ENCODE data around the gene HES2. TPM values are rescaled to one million over a fixed set of nuclear protein-coding genes. Genes with fewer than 3 reads are reported as not detected.
A peak's percentile ranks its signal among the peaks of the same experiment; 100 is the strongest.

HES2 gene
- total RNA-seq, 2 donors from 2014 or later: not detected

DNA sequence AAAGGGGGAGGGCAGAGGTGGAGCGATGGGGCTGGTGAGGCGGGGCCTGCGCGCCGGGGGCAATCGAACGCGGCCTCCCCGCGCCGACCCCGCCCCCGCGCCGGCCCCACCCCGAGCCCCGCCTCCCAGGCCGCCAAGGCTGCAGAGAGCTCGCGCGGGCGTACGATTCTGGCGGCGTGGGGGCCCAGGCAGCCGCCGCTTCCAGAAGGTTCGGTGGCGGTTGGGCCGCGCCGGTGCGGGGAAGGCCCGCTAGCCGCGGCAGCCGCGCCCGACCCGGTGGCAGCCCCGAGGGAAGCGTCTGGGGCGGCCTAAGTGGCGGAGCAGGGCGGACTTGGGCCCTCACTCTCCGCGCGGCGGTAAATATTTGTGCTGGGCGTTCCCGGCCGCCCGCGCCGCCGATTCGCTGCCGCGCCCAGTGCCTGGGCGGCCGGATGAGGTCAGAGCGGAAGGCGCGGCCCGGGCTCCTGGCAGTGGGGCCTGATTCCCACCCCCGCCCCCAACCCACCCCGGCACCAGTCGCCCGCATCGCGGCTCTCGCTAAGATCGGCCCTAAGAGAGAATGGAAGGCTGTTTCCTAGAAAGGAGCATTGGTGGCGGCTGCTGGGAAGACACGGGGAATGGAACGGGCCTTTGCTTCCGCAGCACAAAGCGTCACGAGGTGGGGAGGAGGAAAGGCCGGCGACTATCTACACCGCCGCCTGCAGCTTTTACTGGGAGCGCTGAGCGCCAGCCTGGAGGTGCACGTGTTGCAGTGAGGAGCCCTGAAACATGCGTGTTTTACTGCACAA, 26.1 kb downstream of the HES2 start, which contains the start of gene ACOT7:
Gene ACOT7, minus strand, starts transcription at position 368 of the 788 bp plus-strand sequence. CDS start 368 bp downstream, outside the sequence.
- Histone ChIP-seq H3K4me1 (ENCODE audit: control insufficient read depth, insufficient read depth, low read length) (no peaks in the 10 kb centered on the region), H3K9me3 (ENCODE audit: control insufficient read depth, low read length) (no peaks in the 10 kb centered on the region), H3K4me3 (ENCODE audit: low read length) (peak within 1 kb of the TSS; percentile 81), H3K36me3 (ENCODE audit: control insufficient read depth, insufficient read depth, low read length) (no peaks in the 10 kb centered on the region), H3K9ac (ENCODE audit: extremely low read depth, low read length, poor library complexity, severe bottlenecking) (peak within 1 kb of the TSS; percentile 74), H3K27ac (ENCODE audit: low read depth, low read length) (peak within 1 kb of the TSS; percentile 96), H3K27me3 (ENCODE audit: control insufficient read depth, insufficient read depth, low read length, poor library complexity, severe bottlenecking) (no peaks in the 10 kb centered on the region)
- WGBS, 2 experiments (ENCODE audit: insufficient coverage in 1 of 2, insufficient read length in 1 of 2): 0 to 1% methylated on average over 30 to 87 of the region's 87 CpGs
- DNase-seq: peak; percentile 95
- peaks cover 2% of the 10 kb centered on the region for H3K9me3 Mint-ChIP-seq
- peaks cover 4% of the 10 kb centered on the region for H3K36me3 Mint-ChIP-seq (ENCODE audit: low read depth)
- H3K27ac Mint-ChIP-seq: peak within 1 kb of the TSS; percentile 95
- peaks cover 14% of the 10 kb centered on the region for H3K4me1 Mint-ChIP-seq
- TF ChIP-seq, protein P1, sequence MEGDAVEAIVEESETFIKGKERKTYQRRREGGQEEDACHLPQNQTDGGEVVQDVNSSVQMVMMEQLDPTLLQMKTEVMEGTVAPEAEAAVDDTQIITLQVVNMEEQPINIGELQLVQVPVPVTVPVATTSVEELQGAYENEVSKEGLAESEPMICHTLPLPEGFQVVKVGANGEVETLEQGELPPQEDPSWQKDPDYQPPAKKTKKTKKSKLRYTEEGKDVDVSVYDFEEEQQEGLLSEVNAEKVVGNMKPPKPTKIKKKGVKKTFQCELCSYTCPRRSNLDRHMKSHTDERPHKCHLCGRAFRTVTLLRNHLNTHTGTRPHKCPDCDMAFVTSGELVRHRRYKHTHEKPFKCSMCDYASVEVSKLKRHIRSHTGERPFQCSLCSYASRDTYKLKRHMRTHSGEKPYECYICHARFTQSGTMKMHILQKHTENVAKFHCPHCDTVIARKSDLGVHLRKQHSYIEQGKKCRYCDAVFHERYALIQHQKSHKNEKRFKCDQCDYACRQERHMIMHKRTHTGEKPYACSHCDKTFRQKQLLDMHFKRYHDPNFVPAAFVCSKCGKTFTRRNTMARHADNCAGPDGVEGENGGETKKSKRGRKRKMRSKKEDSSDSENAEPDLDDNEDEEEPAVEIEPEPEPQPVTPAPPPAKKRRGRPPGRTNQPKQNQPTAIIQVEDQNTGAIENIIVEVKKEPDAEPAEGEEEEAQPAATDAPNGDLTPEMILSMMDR (conservative IDR thresholded peaks at IDR 0.05): no peak
- peak within 1 kb of the TSS; percentile 67 for H3K4me3 Mint-ChIP-seq
- peaks cover 24% of the 10 kb centered on the region for H3K27me3 Mint-ChIP-seq (ENCODE audit: insufficient read depth)

DNA sequence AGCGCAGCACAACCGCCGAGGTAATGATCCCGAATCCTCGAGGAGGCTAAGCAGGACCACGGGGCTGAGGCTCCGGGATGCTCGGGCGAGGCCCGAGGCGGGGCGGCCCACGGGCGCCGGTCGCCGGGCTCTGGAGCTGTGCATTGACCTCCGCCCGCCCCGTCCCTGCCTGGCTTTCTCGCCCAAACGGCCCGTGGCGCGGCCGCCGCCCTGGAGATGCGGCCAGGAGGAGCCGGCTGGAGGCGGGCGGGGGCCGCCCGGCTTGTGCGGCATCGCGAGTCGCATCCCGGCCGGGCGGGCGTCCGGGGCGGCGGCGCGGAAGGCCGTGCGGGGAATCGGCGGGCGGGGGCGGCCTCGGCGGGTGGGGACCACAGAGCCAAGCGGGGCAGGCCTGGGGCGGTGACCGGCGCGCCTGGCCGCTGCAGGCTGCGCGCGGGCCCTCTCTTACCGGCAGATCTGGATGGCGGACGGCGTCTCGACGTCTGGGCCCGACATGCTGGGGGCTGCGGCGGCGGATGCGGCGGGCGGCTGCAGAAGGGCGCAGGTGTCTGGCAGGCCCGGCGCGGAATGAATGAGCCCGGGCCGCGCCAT, 26.8 kb downstream of the HES2 start:
- Mint-ChIP-seq H3K4me1 (peaks cover 14% of the 10 kb centered on the region), H3K27ac (no peak overlapping the region), H3K4me3 (peak overlapping the region; percentile 67), H3K27me3 (ENCODE audit: insufficient read depth) (peaks cover 23% of the 10 kb centered on the region), H3K36me3 (ENCODE audit: low read depth) (peaks cover 4% of the 10 kb centered on the region), H3K9me3 (peaks cover 2% of the 10 kb centered on the region)
- no peak overlapping the region for H3K27ac ChIP-seq (ENCODE audit: low read depth, low read length)
- peak; percentile 65 for DNase-seq
- WGBS, 2 experiments (ENCODE audit: insufficient coverage in 1 of 2, insufficient read length in 1 of 2): 0% methylated on average over 83 of the region's 83 CpGs; no CpG with 5 or more reads in 1 of the 2 experiments
- peak overlapping the region; percentile 18 for H3K9ac ChIP-seq (ENCODE audit: extremely low read depth, low read length, poor library complexity, severe bottlenecking)
- TF ChIP-seq, protein P1 (conservative IDR thresholded peaks at IDR 0.05): no peak
- no peaks in the 10 kb centered on the region for H3K27me3 ChIP-seq (ENCODE audit: control insufficient read depth, insufficient read depth, low read length, poor library complexity, severe bottlenecking)
- no peaks in the 10 kb centered on the region for H3K4me1 ChIP-seq (ENCODE audit: control insufficient read depth, insufficient read depth, low read length)
- H3K9me3 ChIP-seq (ENCODE audit: control insufficient read depth, low read length): no peaks in the 10 kb centered on the region
- H3K4me3 ChIP-seq (ENCODE audit: low read length): peak overlapping the region; percentile 80
- H3K36me3 ChIP-seq (ENCODE audit: control insufficient read depth, insufficient read depth, low read length): no peaks in the 10 kb centered on the region

DNA sequence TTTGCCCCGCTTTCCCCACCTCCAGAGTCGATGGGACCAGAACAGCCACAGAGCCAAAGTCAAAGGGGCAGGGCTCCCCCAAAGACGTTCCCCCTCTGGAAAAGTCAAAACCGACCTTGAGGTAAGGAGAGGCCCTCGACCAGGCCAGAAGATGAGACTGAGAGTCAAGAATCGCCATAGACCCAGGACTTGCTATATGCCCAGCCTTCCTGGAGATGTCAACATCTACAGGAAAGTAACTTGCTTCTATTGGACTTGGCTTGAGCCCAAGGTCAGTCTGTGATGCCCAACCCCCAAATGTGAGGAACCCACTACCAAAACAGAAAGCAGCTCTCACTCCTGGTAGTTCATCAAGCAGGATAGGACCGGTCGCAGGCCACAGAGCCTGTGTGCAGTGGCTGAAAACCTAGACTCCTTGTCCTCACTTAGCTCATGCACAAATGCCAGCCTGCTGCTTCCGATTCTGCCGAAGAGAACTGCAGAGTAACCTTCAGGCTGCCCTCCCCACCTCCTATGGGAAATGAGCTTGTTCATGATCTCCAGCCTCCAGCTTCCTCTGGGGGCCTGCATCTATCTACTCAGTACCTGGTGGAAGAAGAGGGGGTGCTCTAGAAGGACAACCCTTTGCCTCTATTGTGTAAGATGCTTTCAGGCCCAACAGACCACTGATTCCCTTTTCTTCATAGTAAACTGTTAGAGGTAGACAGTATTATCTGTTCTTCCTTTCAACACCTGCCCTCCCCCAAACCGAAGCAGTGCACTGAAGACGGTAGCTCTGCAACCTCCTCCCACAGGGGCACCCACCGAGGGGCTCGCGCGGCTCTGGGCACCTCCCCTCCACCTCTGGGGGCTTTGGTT, 27.5 kb downstream of the HES2 start:
- H3K27ac Mint-ChIP-seq: no peak overlapping the region
- 44 to 53% methylated on average over 11 to 16 of the region's 16 CpGs for WGBS, 2 experiments (ENCODE audit: insufficient coverage in 1 of 2, insufficient read length in 1 of 2)
- H3K9me3 ChIP-seq (ENCODE audit: control insufficient read depth, low read length): no peaks in the 10 kb centered on the region

More for the DNA sequence above, 27.5 kb downstream of the HES2 start:
- H3K27me3 ChIP-seq (ENCODE audit: control insufficient read depth, insufficient read depth, low read length, poor library complexity, severe bottlenecking): no peaks in the 10 kb centered on the region
- H3K4me1 Mint-ChIP-seq: peaks cover 16% of the 10 kb centered on the region
- H3K9ac ChIP-seq (ENCODE audit: extremely low read depth, low read length, poor library complexity, severe bottlenecking): peak overlapping the region; percentile 18
- H3K4me3 Mint-ChIP-seq: peak overlapping the region; percentile 67
- peaks cover 4% of the 10 kb centered on the region for H3K36me3 Mint-ChIP-seq (ENCODE audit: low read depth)
- peaks cover 19% of the 10 kb centered on the region for H3K27me3 Mint-ChIP-seq (ENCODE audit: insufficient read depth)
- H3K36me3 ChIP-seq (ENCODE audit: control insufficient read depth, insufficient read depth, low read length): no peaks in the 10 kb centered on the region
- peaks cover 2% of the 10 kb centered on the region for H3K9me3 Mint-ChIP-seq
- H3K4me1 ChIP-seq (ENCODE audit: control insufficient read depth, insufficient read depth, low read length): no peaks in the 10 kb centered on the region
- H3K4me3 ChIP-seq (ENCODE audit: low read length): peak overlapping the region; percentile 80
- TF ChIP-seq, protein P1 (conservative IDR thresholded peaks at IDR 0.05): no peak
- no peak for DNase-seq
- H3K27ac ChIP-seq (ENCODE audit: low read depth, low read length): no peak overlapping the region

All from endodermal cell (in vitro differentiated cells).